PC-9 (cell line): ENCODE data around the gene ANO2. TPM values are rescaled to one million over a fixed set of nuclear protein-coding genes. Genes with fewer than 3 reads are reported as not detected.
"Not testable (repeated sequence)": the region's sequence is repeated elsewhere in the genome, so short reads cannot be mapped to it uniquely, and the experiment has no call there.

Source experiments
- BruUV-seq: library from RNA; stranded (reverse); fragments of 400-500 nt; replicated peaks from 2 replicates; lab custom pipeline; 2021; lab: Mats Ljungman, UMichigan
- CTCF ChIA-PET: fragments of 300-600 bp; sonication (Branson Sonifier 250); formaldehyde crosslinking; loops from one replicate; lab custom pipeline; 2022; ENCODE audit warnings: antibody characterized with exemption; lab: Charles Lee
- POLR2A ChIA-PET: fragments of 300-600 bp; sonication (Branson Sonifier 250); formaldehyde crosslinking; loops from one replicate; lab custom pipeline; 2022; ENCODE audit warnings: antibody characterized with exemption; ENCODE audit not compliant: unreplicated experiment; lab: Charles Lee
- DNase-seq, 2 experiments: peaks; one replicate each; pipeline versions ENCODE4 v3.0.0 to v3.0.0-alpha.2; 2015 to 2022; ENCODE audit warnings: mixed read lengths in 1 of 2
- H2AFZ ChIP-seq: fragments of 200-600 bp; sonication (generic); 2 replicates; pipeline ENCODE4 v1.8.1; 2017; ENCODE audit warnings: antibody characterized with exemption
- H3F3A ChIP-seq: fragments of 200-600 bp; sonication (generic); 2 replicates; pipeline ENCODE4 v1.8.1; 2017; ENCODE audit warnings: antibody characterized with exemption, mild to moderate bottlenecking, low read depth; ENCODE audit not compliant: insufficient read depth
- H3K27ac ChIP-seq: fragments of 200-600 bp; sonication (generic); 2 replicates; pipeline ENCODE4 v1.6.1; 2016; ENCODE audit warnings: mixed run types
- H3K27me3 ChIP-seq: fragments of 200-600 bp; sonication (generic); 2 replicates; pipeline ENCODE4 v1.6.1; 2016; ENCODE audit warnings: low read depth, mixed run types; ENCODE audit not compliant: insufficient read depth
- H3K36me3 ChIP-seq: fragments of 200-600 bp; sonication (generic); 2 replicates; pipeline ENCODE4 v1.6.1; 2016; ENCODE audit warnings: low read depth, mixed run types
- H3K4me1 ChIP-seq: fragments of 200-600 bp; sonication (generic); replicated peaks from 2 replicates; pipeline ENCODE4 v1.6.1; 2016; ENCODE audit warnings: mixed run types; ENCODE audit not compliant: insufficient read depth
- H3K4me2 ChIP-seq: fragments of 200-600 bp; sonication (generic); 2 replicates; pipeline ENCODE4 v1.6.1; 2017; ENCODE audit warnings: mixed run types
- H3K4me3 ChIP-seq: fragments of 200-600 bp; sonication (generic); 2 replicates; pipeline ENCODE4 v1.6.1; 2016; ENCODE audit warnings: mixed run types
- H3K79me2 ChIP-seq: fragments of 200-600 bp; sonication (generic); 2 replicates; pipeline ENCODE4 v1.6.1; 2017; ENCODE audit warnings: low read depth, mixed run types
- H3K9me2 ChIP-seq: fragments of 200-600 bp; sonication (generic); 2 replicates; pipeline ENCODE4 v1.8.1; 2017; ENCODE audit warnings: mild to moderate bottlenecking; ENCODE audit not compliant: insufficient read depth
- H3K9me3 ChIP-seq: fragments of 200-600 bp; sonication (generic); 2 replicates; pipeline ENCODE4 v1.8.1; 2016; ENCODE audit warnings: low read depth; ENCODE audit not compliant: insufficient read depth
- H4K20me1 ChIP-seq: fragments of 200-600 bp; sonication (generic); 2 replicates; pipeline ENCODE4 v1.8.1; 2017; ENCODE audit not compliant: insufficient read depth
- EZH2 ChIP-seq: fragments of 200-600 bp; sonication (generic); IDR thresholded peaks from 2 replicates; pipeline ENCODE4 v1.8.0; 2017; ENCODE audit warnings: antibody characterized with exemption, low read depth
- intact Hi-C: fragments of 100-400 bp; cut with micrococcal nuclease; formaldehyde crosslinking; loops from one replicate; pipeline ENCODE4 v1.10.0; 2022; ENCODE audit not compliant: unreplicated experiment
- total RNA-seq: library from RNA; stranded (reverse); gene quantifications from 2 replicates; pipeline ENCODE4 v1.2.3, GENCODE V29; 2021
- TF ChIP-seq, protein P1 (sequence below): fragments of 200-600 bp; sonication (generic); conservative IDR thresholded peaks from 2 replicates; pipeline ENCODE4 v1.6.1; 2017; ENCODE audit warnings: mixed run types, antibody characterized with exemption, mild to moderate bottlenecking, moderate library complexity

ANO2 gene
- total RNA-seq, 1 experiment from 2014 or later = not detected

DNA sequence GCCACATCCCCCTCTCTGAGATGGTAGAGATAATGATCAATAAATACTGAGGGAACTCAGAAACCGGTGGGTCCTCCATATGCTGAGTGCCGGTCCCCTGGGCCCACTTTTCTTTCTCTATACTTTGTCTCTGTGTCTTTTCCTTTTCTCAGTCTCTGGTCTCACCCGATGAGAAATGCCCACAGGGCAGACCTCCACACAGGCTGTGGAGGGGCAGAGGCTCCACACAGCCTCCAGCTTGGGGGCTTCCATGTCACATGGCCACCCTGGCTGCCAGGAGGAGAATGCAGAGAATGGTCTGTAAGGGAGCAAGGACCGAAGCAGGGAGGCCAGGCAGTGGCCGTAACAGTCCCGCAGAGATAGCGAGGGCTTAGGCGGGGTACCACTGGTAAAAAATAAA lies 407.3 kb downstream of the ANO2 start:
- Histone ChIP-seq H3K27me3 (peaks cover 62% of the 10 kb centered on the region), H3K4me3 (no peak overlapping the region), H3F3A (no peaks in the 10 kb centered on the region), H3K4me2 (no peak overlapping the region), H4K20me1 (no peaks in the 10 kb centered on the region), H3K9me2 (no peaks in the 10 kb centered on the region), H3K9me3 (no peaks in the 10 kb centered on the region), H3K27ac (no peak overlapping the region), H3K36me3 (no peaks in the 10 kb centered on the region), H2AFZ (no peak overlapping the region), H3K79me2 (no peaks in the 10 kb centered on the region), H3K4me1 (no peaks in the 10 kb centered on the region)
- CTCF ChIA-PET = no interaction called here
- no peak for DNase-seq
- no TSS peak for BruUV-seq
- POLR2A ChIA-PET = no interaction called here
- intact Hi-C loops = no loop called here
- TF ChIP-seq EZH2 = no peak
- TF ChIP-seq, protein P1, sequence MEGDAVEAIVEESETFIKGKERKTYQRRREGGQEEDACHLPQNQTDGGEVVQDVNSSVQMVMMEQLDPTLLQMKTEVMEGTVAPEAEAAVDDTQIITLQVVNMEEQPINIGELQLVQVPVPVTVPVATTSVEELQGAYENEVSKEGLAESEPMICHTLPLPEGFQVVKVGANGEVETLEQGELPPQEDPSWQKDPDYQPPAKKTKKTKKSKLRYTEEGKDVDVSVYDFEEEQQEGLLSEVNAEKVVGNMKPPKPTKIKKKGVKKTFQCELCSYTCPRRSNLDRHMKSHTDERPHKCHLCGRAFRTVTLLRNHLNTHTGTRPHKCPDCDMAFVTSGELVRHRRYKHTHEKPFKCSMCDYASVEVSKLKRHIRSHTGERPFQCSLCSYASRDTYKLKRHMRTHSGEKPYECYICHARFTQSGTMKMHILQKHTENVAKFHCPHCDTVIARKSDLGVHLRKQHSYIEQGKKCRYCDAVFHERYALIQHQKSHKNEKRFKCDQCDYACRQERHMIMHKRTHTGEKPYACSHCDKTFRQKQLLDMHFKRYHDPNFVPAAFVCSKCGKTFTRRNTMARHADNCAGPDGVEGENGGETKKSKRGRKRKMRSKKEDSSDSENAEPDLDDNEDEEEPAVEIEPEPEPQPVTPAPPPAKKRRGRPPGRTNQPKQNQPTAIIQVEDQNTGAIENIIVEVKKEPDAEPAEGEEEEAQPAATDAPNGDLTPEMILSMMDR = no peak

DNA sequence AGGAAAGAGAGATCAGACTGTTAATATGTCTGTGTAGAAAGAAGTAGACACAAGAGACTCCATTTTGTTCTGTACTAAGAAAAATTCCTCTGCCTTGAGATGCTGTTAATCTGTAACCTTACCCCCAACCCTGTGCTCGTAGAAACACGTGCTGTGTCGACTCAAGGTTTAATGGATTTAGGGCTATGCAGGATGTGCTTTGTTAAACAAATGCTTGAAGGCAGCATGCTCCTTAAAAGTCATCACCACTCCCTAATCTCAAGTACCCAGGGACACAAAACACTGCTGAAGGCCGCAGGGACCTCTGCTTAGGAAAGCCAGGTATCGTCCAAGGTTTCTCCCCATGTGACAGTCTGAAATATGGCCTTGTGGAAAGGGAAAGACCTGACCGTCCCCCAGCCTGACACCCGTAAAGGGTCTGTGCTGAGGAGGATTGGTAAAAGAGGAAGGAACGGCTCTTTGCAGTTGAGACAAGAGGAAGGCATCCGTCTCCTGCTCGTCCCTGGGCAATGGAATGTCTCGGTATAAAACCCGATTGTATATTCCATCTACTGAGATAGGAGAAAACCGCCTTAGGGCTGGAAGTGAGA lies 407.9 kb downstream of the ANO2 start:
- H3K79me2 ChIP-seq, H3K36me3 ChIP-seq, POLR2A ChIA-PET, H4K20me1 ChIP-seq, BruUV-seq, intact Hi-C loops, H3F3A ChIP-seq, H3K4me2 ChIP-seq, H2AFZ ChIP-seq, H3K9me3 ChIP-seq, H3K4me3 ChIP-seq, H3K27ac ChIP-seq, H3K9me2 ChIP-seq, DNase-seq, H3K4me1 ChIP-seq, CTCF ChIA-PET: not testable (repeated sequence)
- H3K27me3 ChIP-seq = peaks cover 60% of the 10 kb centered on the region

DNA sequence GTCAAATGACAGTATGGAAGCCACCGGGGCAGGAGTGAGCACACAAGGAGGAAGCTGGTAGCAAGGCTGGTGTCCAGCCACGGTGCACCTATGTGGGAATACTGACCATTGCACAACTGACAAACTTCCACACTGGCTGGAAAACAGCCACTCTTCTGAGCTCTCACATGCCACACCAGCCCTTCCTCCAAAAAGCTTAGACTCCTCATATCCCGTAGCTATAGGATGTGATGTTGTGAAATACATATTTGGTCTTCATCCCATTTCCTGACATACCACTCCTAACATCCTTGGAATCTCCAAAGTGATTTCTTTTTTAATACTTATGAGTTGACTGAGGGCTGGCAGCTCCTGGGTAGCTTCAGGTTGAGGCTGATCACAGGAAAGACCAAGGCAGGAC lies 409.5 kb downstream of the ANO2 start:
- H3K4me2 ChIP-seq = no peak overlapping the region
- no peaks in the 10 kb centered on the region for H3K79me2 ChIP-seq
- H3K4me1 ChIP-seq = no peaks in the 10 kb centered on the region
- H3K36me3 ChIP-seq = no peaks in the 10 kb centered on the region
- CTCF ChIA-PET = no interaction called here
- H3K27me3 ChIP-seq = peaks cover 56% of the 10 kb centered on the region
- H3K9me2 ChIP-seq = no peaks in the 10 kb centered on the region
- no peak overlapping the region for H2AFZ ChIP-seq
- POLR2A ChIA-PET = no interaction called here
- intact Hi-C loops = no loop called here
- no peak overlapping the region for H3K27ac ChIP-seq
- H3K4me3 ChIP-seq = no peak overlapping the region
- no peaks in the 10 kb centered on the region for H3K9me3 ChIP-seq
- no peak for DNase-seq
- TF ChIP-seq, protein P1 = no peak
- TF ChIP-seq EZH2 = no peak
- no TSS peak for BruUV-seq
- H4K20me1 ChIP-seq = no peaks in the 10 kb centered on the region
- H3F3A ChIP-seq = no peaks in the 10 kb centered on the region
